ENCODE measurements around the gene SUGP1. TPM values are rescaled to one million over a fixed set of nuclear protein-coding genes. Genes with fewer than 3 reads are reported as not detected.

SUGP1 gene
- total RNA-seq, 4 donors from 2014 or later, result 15.5 to 37.3 (median 24.0) TPM

- no peak for TF ChIP-seq CTCF (IDR thresholded peaks at IDR 0.05; ENCODE audit: low read depth)
Observed at GRCh38 chr19:19338082-19338481, 17.8 kb upstream of the SUGP1 start.

- TF ChIP-seq CTCF (IDR thresholded peaks at IDR 0.05; ENCODE audit: low read depth), result no peak
Observed at GRCh38 chr19:19337120-19337519, 16.8 kb upstream of the SUGP1 start.

- TF ChIP-seq CTCF (IDR thresholded peaks at IDR 0.05; ENCODE audit: low read depth), result no peak
Observed at GRCh38 chr19:19336597-19336996, 16.3 kb upstream of the SUGP1 start.

- no peak for TF ChIP-seq CTCF (IDR thresholded peaks at IDR 0.05; ENCODE audit: low read depth)
Observed at GRCh38 chr19:19335408-19336158, 15.3 kb upstream of the SUGP1 start.

GRCh38 chr19:19334989-19335344, 14.7 kb upstream of the SUGP1 start:
- TF ChIP-seq CTCF (IDR thresholded peaks at IDR 0.05; ENCODE audit: low read depth), result no peak

GRCh38 chr19:19334063-19334988, 14.0 kb upstream of the SUGP1 start:
- no peak for TF ChIP-seq CTCF (IDR thresholded peaks at IDR 0.05; ENCODE audit: low read depth)

GRCh38 chr19:19329126-19329525, 8.8 kb upstream of the SUGP1 start:
- TF ChIP-seq CTCF (IDR thresholded peaks at IDR 0.05; ENCODE audit: low read depth), result no peak
